Esophagus squamous epithelium (tissue), 5 donors: Measurements from ENCODE around the gene TMEM176A. TPM values are rescaled to one million over a fixed set of nuclear protein-coding genes. Genes with fewer than 3 reads are reported as not detected.

Source experiments
- DNase-seq: peaks from one replicate; lab custom pipeline; 2025; lab: John Stamatoyannopoulos, UW
- H3K27ac ChIP-seq, 4 donors: fragments of 200-600 bp; sonication (generic); one replicate each; pipeline ENCODE4 v1.5.1; 2016 to 2019; ENCODE audit warnings: mild to moderate bottlenecking in 1 of 4
- H3K27me3 ChIP-seq, 4 donors: fragments of 200-600 bp; sonication (generic); 1 replicate in 3 of 4; 2 replicates in 1 of 4; pipeline versions ENCODE4 v1.5.1 to v1.6.0; 2017 to 2021; ENCODE audit warnings: antibody characterized with exemption in 1 of 4
- H3K36me3 ChIP-seq, 3 donors: fragments of 200-600 bp; sonication (generic); one replicate each; pipeline ENCODE4 v1.5.1; 2016 to 2019
- H3K4me1 ChIP-seq, 3 donors: fragments of 200-600 bp; sonication (generic); one replicate each; pipeline ENCODE4 v1.5.1; 2017 to 2019
- H3K4me3 ChIP-seq, 4 donors: fragments of 200-600 bp; sonication (generic); 1 replicate in 3 of 4; 2 replicates in 1 of 4; pipeline ENCODE4 v1.5.1; 2016 to 2019; ENCODE audit warnings: mild to moderate bottlenecking in 2 of 4, moderate library complexity in 1 of 4
- H3K9me3 ChIP-seq, 3 donors: fragments of 200-600 bp; sonication (generic); one replicate each; pipeline ENCODE4 v1.5.1; 2016 to 2019
- CTCF ChIP-seq, 6 experiments: fragments of 450-650 bp in 4 of 6; fragments of 200-600 bp in 2 of 6; sonication (generic) in 2 of 6; IDR thresholded peaks; one replicate each; pipeline ENCODE4 v1.5.1; 2016 to 2019; ENCODE audit warnings: antibody characterized with exemption in 6 of 6, mild to moderate bottlenecking in 4 of 6, moderate library complexity in 4 of 6
- POLR2A ChIP-seq, 4 donors: fragments of 450-650 bp; IDR thresholded peaks; one replicate each; pipeline ENCODE4 v1.6.1; 2017; ENCODE audit warnings: antibody characterized with exemption in 4 of 4, mild to moderate bottlenecking in 4 of 4, moderate library complexity in 3 of 4
- WGBS, 2 donors: methylation state at CpG; one replicate each; pipeline ENCODE4 v1.1.5; 2018; 5-methylcytosine and 5-hydroxymethylcytosine counted together
- intact Hi-C: fragments of 100-400 bp; cut with DNase I; formaldehyde crosslinking; loops from one replicate; pipeline ENCODE4 v1.15.0; 2022
- total RNA-seq, 4 donors: library from RNA; depleted of rRNA; stranded (reverse); fragments of >200 nt; gene quantifications; one replicate each; pipeline ENCODE4 v1.1.0, GENCODE V29; 2016
- donor health status: DM: yes; HTN: yes; CAD: no.

Gene TMEM176A
- total RNA-seq, 4 donors from 2014 or later, result 2.5 to 35.5 (median 10.7) TPM

DNA sequence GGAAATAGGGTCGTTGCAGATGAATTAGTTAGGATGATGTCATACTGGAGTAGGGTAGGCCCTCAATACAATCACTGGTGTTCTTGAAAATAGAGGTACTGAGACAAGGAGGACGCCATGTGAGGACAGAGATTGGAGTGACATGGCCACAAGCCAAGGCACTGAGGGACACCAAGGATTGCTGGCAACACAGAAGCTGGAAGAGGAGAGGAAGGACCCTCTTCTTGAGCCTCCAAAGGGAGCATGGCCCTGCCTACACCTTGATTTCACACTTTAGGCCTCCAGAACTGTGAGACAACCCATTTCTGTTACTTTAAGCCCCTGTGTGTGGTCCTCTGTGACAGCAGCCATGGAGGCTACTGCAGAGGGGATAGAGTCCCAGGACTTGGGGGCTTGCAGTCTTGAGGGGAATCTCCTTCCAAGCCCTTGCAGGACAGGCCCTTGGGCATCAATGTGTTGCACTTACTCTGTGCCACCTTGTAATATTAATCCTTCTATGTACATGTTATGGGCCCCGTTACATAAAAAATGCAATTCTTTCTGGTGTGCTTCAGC lies 48.1 kb downstream of the TMEM176A start:
- TF ChIP-seq CTCF (IDR thresholded peaks at IDR 0.05) (no peak), POLR2A (IDR thresholded peaks at IDR 0.05) (no peak)
- Histone ChIP-seq H3K27me3 (peaks cover 0 to 19% (median 0%) of the 10 kb centered on the region in 4 donors), H3K36me3 (no peaks in the 10 kb centered on the region), H3K4me1 (peaks cover 0 to 3% (median 0%) of the 10 kb centered on the region in 3 donors), H3K9me3 (no peaks in the 10 kb centered on the region), H3K4me3 (no peak overlapping the region), H3K27ac (no peak overlapping the region)
- intact Hi-C loops, result no loop called here
- 54 to 65% methylated on average over 3 of the region's 3 CpGs for WGBS, 2 donors
- DNase-seq, result no peak

DNA sequence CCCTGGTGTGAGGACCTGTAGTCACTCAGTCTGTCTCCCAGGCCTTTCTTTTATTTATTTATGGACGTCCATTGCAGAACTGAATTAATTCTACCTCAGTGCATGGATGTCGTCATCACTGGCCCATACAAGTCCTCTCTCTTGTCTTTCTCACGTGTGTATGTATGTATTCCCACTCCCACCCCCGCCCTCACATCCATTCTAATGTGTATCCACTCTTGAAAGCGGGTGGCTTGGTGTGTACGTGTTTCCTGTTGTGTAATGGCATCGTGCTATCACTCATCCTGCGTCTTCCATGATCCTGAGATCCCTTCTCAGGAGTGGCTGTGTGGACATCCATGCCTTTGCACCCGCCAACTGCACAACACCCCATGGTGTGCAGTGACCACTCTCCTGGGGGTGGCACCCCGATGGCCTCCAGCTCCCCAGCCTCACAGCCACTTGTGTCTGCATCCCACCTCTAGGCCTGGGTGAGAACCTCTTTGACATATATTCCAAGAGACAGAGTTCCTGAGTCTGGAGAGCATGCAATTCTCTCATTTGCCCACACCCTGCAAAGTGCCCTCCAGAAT lies 48.7 kb downstream of the TMEM176A start:
- intact Hi-C loops, result no loop called here
- 73 to 77% methylated on average over 9 to 10 of the region's 10 CpGs for WGBS, 2 donors
- no peaks in the 10 kb centered on the region for H3K36me3 ChIP-seq
- peaks cover 0 to 3% (median 0%) of the 10 kb centered on the region in 3 donors for H3K4me1 ChIP-seq
- no peak for TF ChIP-seq POLR2A (IDR thresholded peaks at IDR 0.05)
- no peak for TF ChIP-seq CTCF (IDR thresholded peaks at IDR 0.05)
- no peaks in the 10 kb centered on the region for H3K9me3 ChIP-seq
- H3K27me3 ChIP-seq, result peaks cover 0 to 25% (median 0%) of the 10 kb centered on the region in 4 donors
- no peak overlapping the region for H3K4me3 ChIP-seq
- DNase-seq, result no peak
- no peak overlapping the region for H3K27ac ChIP-seq

DNA sequence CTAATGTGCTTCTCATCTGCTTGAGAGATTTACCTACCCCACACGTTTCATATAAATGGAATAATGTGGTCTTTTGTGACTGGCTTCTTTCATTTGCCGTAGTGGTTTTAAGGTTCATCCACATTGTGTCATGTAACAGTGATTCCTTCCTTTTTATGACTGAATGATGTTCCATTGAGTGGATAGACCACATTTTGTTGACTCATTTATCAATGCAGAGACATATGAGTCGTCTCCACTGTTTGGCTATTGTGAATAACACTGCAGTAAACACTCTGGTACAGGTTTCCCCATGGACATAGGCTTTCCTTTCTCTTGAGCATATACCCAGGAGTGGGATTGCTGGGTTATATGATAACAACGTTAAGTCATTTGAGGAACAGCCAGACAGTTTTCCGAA lies 49.7 kb downstream of the TMEM176A start:
- TF ChIP-seq CTCF (IDR thresholded peaks at IDR 0.05), result no peak
- TF ChIP-seq POLR2A (IDR thresholded peaks at IDR 0.05), result no peak
- intact Hi-C loops, result no loop called here
- Histone ChIP-seq H3K9me3 (no peaks in the 10 kb centered on the region), H3K4me3 (no peak overlapping the region), H3K27me3 (peaks cover 0 to 35% (median 0%) of the 10 kb centered on the region in 4 donors), H3K4me1 (peaks cover 0 to 3% (median 0%) of the 10 kb centered on the region in 3 donors), H3K27ac (no peak overlapping the region), H3K36me3 (no peaks in the 10 kb centered on the region)
- no peak for DNase-seq
- 79 to 81% methylated on average over 5 of the region's 5 CpGs for WGBS, 2 donors

GRCh38 chr7:150851492-150852370 lies 51.2 kb downstream of the TMEM176A start:
- Histone ChIP-seq H3K9me3 (no peaks in the 10 kb centered on the region), H3K4me1 (no peaks in the 10 kb centered on the region), H3K27ac (no peak overlapping the region), H3K36me3 (no peaks in the 10 kb centered on the region), H3K27me3 (peaks cover 0 to 45% (median 0%) of the 10 kb centered on the region in 4 donors), H3K4me3 (no peak overlapping the region)
- 72% methylated on average over 16 of the region's 19 CpGs for WGBS, 2 donors
- DNase-seq, result no peak
- intact Hi-C loops, result no loop called here
- TF ChIP-seq CTCF (IDR thresholded peaks at IDR 0.05), result no peak
- no peak for TF ChIP-seq POLR2A (IDR thresholded peaks at IDR 0.05)
